Ovary (tissue), 9 donors: Measurements from ENCODE around the gene RNFT2. TPM values are rescaled to one million over a fixed set of nuclear protein-coding genes. Genes with fewer than 3 reads are reported as not detected.

ENCODE experiments used
- DNase-seq, 5 donors: peaks; one replicate each; pipeline ENCODE4 v3.0.0-alpha.2; 2019 to 2020
- H3K27ac ChIP-seq, 2 donors: fragments of 200-600 bp; one replicate each; pipeline versions ENCODE4 v1.5.1 to v1.8.0; 2019 to 2022
- H3K27me3 ChIP-seq: fragments of 200-600 bp; one replicate; pipeline ENCODE4 v1.8.0; 2022
- H3K36me3 ChIP-seq: fragments of 200-600 bp; sonication (generic); one replicate; pipeline ENCODE4 v1.5.1; 2019
- H3K4me1 ChIP-seq: one replicate; pipeline ENCODE4 v1.8.1; 2013; ENCODE audit warnings: mild to moderate bottlenecking, moderate library complexity; ENCODE audit not compliant: insufficient read depth
- H3K4me3 ChIP-seq: fragments of 200-600 bp; sonication (generic); one replicate; pipeline ENCODE4 v1.5.1; 2017
- H3K9me3 ChIP-seq, 2 donors: fragments of 200-600 bp in 1 of 2; sonication (generic) in 1 of 2; one replicate each; pipeline versions ENCODE4 v1.5.1 to v1.8.1; 2013 to 2019; ENCODE audit warnings: mild to moderate bottlenecking in 1 of 2, moderate library complexity in 1 of 2
- CTCF ChIP-seq, 3 donors: fragments of 450-650 bp in 2 of 3; fragments of 200-600 bp in 1 of 3; IDR thresholded peaks; one replicate each; pipeline versions ENCODE4 v1.5.1 to v1.8.0; 2016 to 2022; ENCODE audit warnings: antibody characterized with exemption in 3 of 3, mild to moderate bottlenecking in 1 of 3
- EP300 ChIP-seq: sonication (generic); formaldehyde crosslinking; IDR thresholded peaks from one replicate; pipeline ENCODE4 v1.6.1; 2017; ENCODE audit warnings: antibody characterized with exemption
- POLR2A ChIP-seq: fragments of 450-650 bp; IDR thresholded peaks from one replicate; pipeline ENCODE4 v1.6.1; 2017; ENCODE audit warnings: antibody characterized with exemption, mild to moderate bottlenecking, moderate library complexity
- WGBS, 3 donors: extraction: QIAGEN DNeasy Blood & Tissue Kit in 1 of 3; methylation state at CpG; one replicate each; pipeline versions ENCODE4 v1.1.5 to v1.1.7; 2013 to 2017; 5-methylcytosine and 5-hydroxymethylcytosine counted together
- intact Hi-C, 4 donors: fragments of 100-400 bp; cut with DNase I; formaldehyde crosslinking; loops; one replicate each; pipeline versions ENCODE4 v1.11.0 to v1.15.1; 2022 to 2023
- polyA plus RNA-seq, 2 donors: library from polyadenylated mRNA; stranded (reverse); fragments of 200-250 nt in 1 of 2; fragments of 350-450 nt in 1 of 2; fragmentation: Illumina TruSeq in 1 of 2; extraction: RNeasy Lipid Tissue Mini Kit (QIAGEN cat#74804) in 1 of 2; gene quantifications; one replicate each; pipeline ENCODE4 v1.2.3, GENCODE V29; 2013 to 2014
- total RNA-seq, 7 donors: library from RNA; depleted of rRNA in 2 of 7; stranded (reverse); fragments of >200 nt in 2 of 7; fragmentation: NEBNext Ultra II Directional in 3 of 7; extraction: Animal tissue kit (Norgen Biotek cat#: 25700) in 3 of 7; gene quantifications; one replicate each; pipeline versions ENCODE4 v1.1.0 to v1.2.4, GENCODE V29; 2016 to 2023
- donor health status: DM: no; HTN: no; CAD: no; lungs with moderate emphysema.
- donor health status: DM: no; HTN: no; CAD: no.
- donor health status: Bipolar disorder and iron deficiency.
- donor health status: DM: yes; HTN: yes; CAD: no.
- donor health status: DM: no; HTN: no; CAD: no.
- donor health status: DM: yes; HTN: yes; CAD: no.

Gene RNFT2
- total and polyA plus RNA-seq, 9 donors = 0.72 to 4.3 (median 2.4) TPM

DNA sequence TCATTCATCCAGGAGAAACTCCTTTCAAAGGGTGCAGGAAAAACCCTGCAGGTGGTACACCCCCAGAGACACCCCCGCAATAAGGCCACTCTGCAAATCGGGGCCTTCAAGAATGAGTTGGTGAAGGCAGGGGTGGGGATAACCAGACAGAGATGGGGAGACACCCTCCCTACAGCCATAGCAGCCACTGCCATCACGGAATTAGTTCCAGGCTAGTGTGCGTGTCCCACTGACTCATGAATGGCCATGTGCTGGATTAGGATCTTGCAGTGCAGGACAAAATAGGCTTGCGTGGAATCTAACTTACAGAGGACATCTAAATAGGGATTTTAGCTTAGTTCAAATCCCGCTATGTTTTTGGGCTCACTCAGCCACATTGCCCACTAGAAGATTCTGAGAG lies 38.0 kb upstream of the RNFT2 start:
- intact Hi-C loops = no loop called here
- Histone ChIP-seq H3K4me1 (peaks cover 3% of the 10 kb centered on the region), H3K9me3 (no peaks in the 10 kb centered on the region), H3K36me3 (no peaks in the 10 kb centered on the region), H3K27me3 (no peaks in the 10 kb centered on the region), H3K4me3 (no peak overlapping the region), H3K27ac (no peak overlapping the region)
- DNase-seq = no peak
- TF ChIP-seq EP300 = no peak
- TF ChIP-seq CTCF (IDR thresholded peaks at IDR 0.05) = no peak
- TF ChIP-seq POLR2A = no peak
- 88 to 96% (median 94%) methylated on average over 6 of the region's 6 CpGs for WGBS, 3 donors

- Histone ChIP-seq H3K36me3 (no peaks in the 10 kb centered on the region), H3K9me3 (no peaks in the 10 kb centered on the region), H3K4me1 (peaks cover 3% of the 10 kb centered on the region), H3K4me3 (no peak overlapping the region), H3K27ac (no peak overlapping the region), H3K27me3 (no peaks in the 10 kb centered on the region)
- intact Hi-C loops = no loop called here
- whole genome bisulfite sequencing, 3 donors = 93 to 97% (median 94%) methylated on average over 4 of the region's 4 CpGs
- TF ChIP-seq EP300 (no peak), CTCF (IDR thresholded peaks at IDR 0.05) (no peak)
- DNase-seq = no peak
These were observed 36.7 kb upstream of the RNFT2 start for GRCh38 chr12:116701432-116701831.

GRCh38 chr12:116703214-116703795 lies 34.8 kb upstream of the RNFT2 start:
- Histone ChIP-seq H3K9me3 (no peaks in the 10 kb centered on the region), H3K4me1 (peaks cover 1% of the 10 kb centered on the region), H3K27me3 (no peaks in the 10 kb centered on the region), H3K4me3 (no peak overlapping the region), H3K27ac (no peak overlapping the region), H3K36me3 (no peaks in the 10 kb centered on the region)
- intact Hi-C loops = no loop called here
- peak; percentile 63 to 81 (median 80) for TF ChIP-seq CTCF (IDR thresholded peaks at IDR 0.05)
- TF ChIP-seq POLR2A = no peak
- TF ChIP-seq EP300 = no peak
- 18 to 23% (median 22%) methylated on average over 12 of the region's 12 CpGs for WGBS, 3 donors
- DNase-seq = peak; percentile 60 to 71 (median 67)

GRCh38 chr12:116707751-116708150 lies 30.4 kb upstream of the RNFT2 start:
- Histone ChIP-seq H3K9me3 (no peaks in the 10 kb centered on the region), H3K4me1 (peaks cover 8% of the 10 kb centered on the region), H3K4me3 (no peak overlapping the region), H3K36me3 (no peaks in the 10 kb centered on the region), H3K27me3 (no peaks in the 10 kb centered on the region), H3K27ac (no peak overlapping the region)
- intact Hi-C loops = no loop called here
- DNase-seq = no peak
- TF ChIP-seq EP300 (no peak), CTCF (IDR thresholded peaks at IDR 0.05) (no peak), POLR2A (no peak)
- 93 to 95% (median 93%) methylated on average over 9 of the region's 9 CpGs for WGBS, 3 donors
